GM20431 (cell line): ENCODE data around the gene NLRP4.

ENCODE experiments used
- in situ Hi-C: fragments of 300-500 bp; cut with MseI, MboI; formaldehyde crosslinking; loops from one replicate; pipeline ENCODE4 v1.15.0; 2020; ENCODE audit warnings: low sequenced_read_pairs; ENCODE audit not compliant: unreplicated experiment

Gene NLRP4

GRCh38 chr19:55836340-55836739 lies at the start of gene NLRP4:
NLRP4 (plus strand) TSS chr19:55836540; CDS start chr19:55852081, 15,541 bp downstream.
- in situ Hi-C loops = no loop called here

GRCh38 chr19:55795021-55795420 lies 41.3 kb upstream of the NLRP4 start:
- in situ Hi-C loops = no loop called here

GRCh38 chr19:55801416-55801815 lies 34.9 kb upstream of the NLRP4 start:
- in situ Hi-C loops = no loop called here

GRCh38 chr19:55802281-55802680 lies 34.1 kb upstream of the NLRP4 start:
- in situ Hi-C loops = no loop called here

GRCh38 chr19:55809381-55810058 lies 26.8 kb upstream of the NLRP4 start:
- in situ Hi-C loops = no loop called here

GRCh38 chr19:55811340-55811739 lies 25.0 kb upstream of the NLRP4 start:
- in situ Hi-C loops = no loop called here

- in situ Hi-C loops = no loop called here
Observed at GRCh38 chr19:55812449-55812848, 23.9 kb upstream of the NLRP4 start.

GRCh38 chr19:55813906-55814305 lies 22.4 kb upstream of the NLRP4 start:
- in situ Hi-C loops = no loop called here

GRCh38 chr19:55820037-55820436 lies 16.3 kb upstream of the NLRP4 start:
- in situ Hi-C loops = no loop called here

GRCh38 chr19:55830656-55831055 lies 5.7 kb upstream of the NLRP4 start:
- in situ Hi-C loops = no loop called here

GRCh38 chr19:55831846-55832245 lies 4.5 kb upstream of the NLRP4 start, which contains the start of gene NLRP11:
NLRP11 (minus strand) TSS chr19:55831999; CDS start chr19:55818174, 13,825 bp downstream.
- in situ Hi-C loops = no loop called here

GRCh38 chr19:55832676-55833075 lies 3.7 kb upstream of the NLRP4 start:
- in situ Hi-C loops = no loop called here

- in situ Hi-C loops = no loop called here
Observed at GRCh38 chr19:55838251-55838650, 1.9 kb downstream of the NLRP4 start.

- in situ Hi-C loops = no loop called here
Observed at GRCh38 chr19:55838906-55839305, 2.6 kb downstream of the NLRP4 start.

GRCh38 chr19:55855160-55855559 lies 18.8 kb downstream of the NLRP4 start:
- in situ Hi-C loops = no loop called here

- in situ Hi-C loops = no loop called here
Observed at GRCh38 chr19:55857149-55857548, 20.8 kb downstream of the NLRP4 start.

- in situ Hi-C loops = no loop called here
Observed at GRCh38 chr19:55857974-55858373, 21.6 kb downstream of the NLRP4 start.

GRCh38 chr19:55858401-55858800 lies 22.1 kb downstream of the NLRP4 start:
- in situ Hi-C loops = no loop called here

GRCh38 chr19:55858969-55859368 lies 22.6 kb downstream of the NLRP4 start:
- in situ Hi-C loops = no loop called here

- in situ Hi-C loops = no loop called here
Observed at GRCh38 chr19:55866521-55866920, 30.2 kb downstream of the NLRP4 start.

- in situ Hi-C loops = no loop called here
Observed at GRCh38 chr19:55867101-55867500, 30.8 kb downstream of the NLRP4 start.

- in situ Hi-C loops = no loop called here
Observed at GRCh38 chr19:55870736-55871135, 34.4 kb downstream of the NLRP4 start.
